Stimulated activated CD4-positive, alpha-beta T cell treated with anti-CD3 and anti-CD28 coated beads, Interleukin-15, amount 100 ng/mL, for 48 hours (primary cell): ENCODE results near the gene PDLIM7.

Experiments used
- DNase-seq, 2 donors: peaks; one replicate each; pipeline ENCODE4 v3.0.0-alpha.2; 2020; ENCODE audit warnings: low read depth in 2 of 2

Gene PDLIM7

GRCh38 chr5:177443144-177443983 is 54.0 kb downstream of the PDLIM7 start:
- DNase-seq, result no peak

GRCh38 chr5:177442066-177442826 is 55.2 kb downstream of the PDLIM7 start:
- DNase-seq, result no peak

GRCh38 chr5:177440990-177441780 is 56.2 kb downstream of the PDLIM7 start:
- DNase-seq, result no peak

GRCh38 chr5:177440211-177440989 is 57.0 kb downstream of the PDLIM7 start:
- DNase-seq, result peak in 1 of 2 donors; percentile 32

- DNase-seq, result no peak
Observed at GRCh38 chr5:177439518-177440053, 57.8 kb downstream of the PDLIM7 start.

GRCh38 chr5:177438468-177438867 is 58.9 kb downstream of the PDLIM7 start:
- no peak for DNase-seq

- DNase-seq, result no peak
Observed at GRCh38 chr5:177437623-177438022, 59.8 kb downstream of the PDLIM7 start.

GRCh38 chr5:177435847-177436536 is 61.4 kb downstream of the PDLIM7 start:
- no peak for DNase-seq

GRCh38 chr5:177434942-177435738 is 62.3 kb downstream of the PDLIM7 start:
- DNase-seq, result no peak

GRCh38 chr5:177434437-177434836 is 63.0 kb downstream of the PDLIM7 start:
- peak in 1 of 2 donors; percentile 68 for DNase-seq

GRCh38 chr5:177433658-177434217 is 63.7 kb downstream of the PDLIM7 start:
- no peak for DNase-seq
